ENCODE measurements around the gene RNU2-1.
"Not testable (repeated sequence)": the region's sequence is repeated elsewhere in the genome, so short reads cannot be mapped to it uniquely, and the experiment has no call there.

DNA sequence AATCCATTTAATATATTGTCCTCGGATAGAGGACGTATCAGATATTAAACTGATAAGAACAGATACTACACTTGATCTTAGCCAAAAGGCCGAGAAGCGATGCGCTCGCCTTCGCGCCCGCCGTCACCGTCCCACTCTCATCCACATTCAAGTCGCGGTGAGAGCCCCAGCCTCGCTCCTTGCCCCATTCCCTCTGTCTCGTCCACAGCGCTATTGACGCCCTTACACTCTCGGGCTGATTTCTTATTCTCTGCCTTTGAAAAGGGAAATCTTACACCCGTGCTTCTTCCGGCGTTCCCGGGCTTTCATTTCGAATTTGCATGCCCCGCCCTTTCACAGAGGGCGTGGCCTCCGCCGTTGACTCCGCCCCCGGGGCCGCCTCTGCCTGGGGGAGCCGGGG is at the start of gene RNU2-1:
- not testable (repeated sequence) for TF ChIP-seq CTCF (IDR thresholded peaks at IDR 0.05); POLR2AphosphoS5 (IDR thresholded peaks at IDR 0.05; ENCODE audit: low read depth, low read length); SIN3A (IDR thresholded peaks at IDR 0.05; ENCODE audit: borderline replicate concordance, insufficient read depth, low read depth, low read length)
